GM21381 (cell line): ENCODE results near the gene RHOXF2.
"Not testable (repeated sequence)": the region's sequence is repeated elsewhere in the genome, so short reads cannot be mapped to it uniquely, and the experiment has no call there.

Experiments used
- ATAC-seq: cut with Tn5 transposase; IDR thresholded peaks from one replicate; pipeline ENCODE4 v1.9.1; 2021; ENCODE audit warnings: mild to moderate bottlenecking, moderate library complexity; ENCODE audit not compliant: unreplicated experiment

Gene RHOXF2, protein sequence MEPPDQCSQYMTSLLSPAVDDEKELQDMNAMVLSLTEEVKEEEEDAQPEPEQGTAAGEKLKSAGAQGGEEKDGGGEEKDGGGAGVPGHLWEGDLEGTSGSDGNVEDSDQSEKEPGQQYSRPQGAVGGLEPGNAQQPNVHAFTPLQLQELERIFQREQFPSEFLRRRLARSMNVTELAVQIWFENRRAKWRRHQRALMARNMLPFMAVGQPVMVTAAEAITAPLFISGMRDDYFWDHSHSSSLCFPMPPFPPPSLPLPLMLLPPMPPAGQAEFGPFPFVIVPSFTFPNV

DNA sequence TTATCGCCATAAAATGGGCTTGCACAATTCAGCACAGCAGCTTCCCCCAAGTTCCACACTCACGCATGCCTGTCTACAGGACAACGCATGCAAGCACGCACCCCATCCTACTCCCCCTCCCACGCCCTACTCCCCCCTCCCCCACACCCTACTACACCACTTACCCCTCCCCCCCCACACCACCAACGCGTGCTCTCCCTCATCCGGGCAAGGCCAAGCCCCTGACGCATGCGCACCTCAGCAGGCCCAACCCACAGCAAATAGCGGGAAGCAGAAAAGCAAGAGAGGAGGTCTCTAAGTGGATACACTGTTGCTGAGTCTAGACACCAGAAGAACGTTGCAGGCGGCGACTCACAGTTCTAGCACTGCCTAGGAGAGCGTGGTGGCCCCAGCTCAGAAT lies at the start of gene RHOXF2:
Gene RHOXF2 (plus strand): TSS at position 301 of the 400 bp plus-strand sequence. CDS start 138 bp downstream, outside the sequence.
- ATAC-seq, result not testable (repeated sequence)

GRCh38 chrX:120109378-120109777 lies 49.0 kb upstream of the RHOXF2 start:
- ATAC-seq, result no peak

GRCh38 chrX:120111611-120112010 lies 46.8 kb upstream of the RHOXF2 start:
- no peak for ATAC-seq

GRCh38 chrX:120115438-120115963 lies 42.9 kb upstream of the RHOXF2 start, which contains the start of gene RHOXF1:
RHOXF1 (minus strand) TSS chrX:120115913; CDS start chrX:120115862, 51 bp downstream.
- ATAC-seq, result no peak

GRCh38 chrX:120120223-120120622 lies 38.2 kb upstream of the RHOXF2 start:
- no peak for ATAC-seq

DNA sequence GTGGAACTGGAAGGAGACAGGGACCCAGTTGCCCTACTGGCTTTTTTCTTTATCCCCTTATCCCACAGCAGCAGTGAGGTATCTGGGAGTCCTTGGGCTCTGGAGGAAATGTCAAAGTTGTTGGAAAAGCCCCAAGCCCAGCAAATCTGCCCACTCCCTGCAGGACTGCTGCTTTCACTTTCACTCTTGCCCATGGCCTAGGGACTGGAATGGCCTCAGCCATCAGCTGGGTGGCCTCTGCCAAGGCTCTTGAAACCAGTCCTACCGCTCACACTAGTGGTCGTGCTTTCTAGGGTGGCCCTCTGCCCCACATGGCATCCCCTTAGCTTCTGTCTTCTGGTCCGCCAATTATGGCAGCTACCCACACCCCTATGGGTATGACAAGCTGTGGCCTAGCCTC lies 33.0 kb upstream of the RHOXF2 start:
- no peak for ATAC-seq

- ATAC-seq, result not testable (repeated sequence)
These were observed 30.0 kb upstream of the RHOXF2 start for GRCh38 chrX:120128306-120128846.

- ATAC-seq, result no peak
These were observed 22.3 kb upstream of the RHOXF2 start for GRCh38 chrX:120136128-120136527.

GRCh38 chrX:120136840-120137239 lies 21.6 kb upstream of the RHOXF2 start:
- no peak for ATAC-seq

- ATAC-seq, result no peak
These were observed 21.0 kb upstream of the RHOXF2 start for GRCh38 chrX:120137439-120137838.

GRCh38 chrX:120140293-120140981 lies 18.0 kb upstream of the RHOXF2 start:
- ATAC-seq, result no peak

DNA sequence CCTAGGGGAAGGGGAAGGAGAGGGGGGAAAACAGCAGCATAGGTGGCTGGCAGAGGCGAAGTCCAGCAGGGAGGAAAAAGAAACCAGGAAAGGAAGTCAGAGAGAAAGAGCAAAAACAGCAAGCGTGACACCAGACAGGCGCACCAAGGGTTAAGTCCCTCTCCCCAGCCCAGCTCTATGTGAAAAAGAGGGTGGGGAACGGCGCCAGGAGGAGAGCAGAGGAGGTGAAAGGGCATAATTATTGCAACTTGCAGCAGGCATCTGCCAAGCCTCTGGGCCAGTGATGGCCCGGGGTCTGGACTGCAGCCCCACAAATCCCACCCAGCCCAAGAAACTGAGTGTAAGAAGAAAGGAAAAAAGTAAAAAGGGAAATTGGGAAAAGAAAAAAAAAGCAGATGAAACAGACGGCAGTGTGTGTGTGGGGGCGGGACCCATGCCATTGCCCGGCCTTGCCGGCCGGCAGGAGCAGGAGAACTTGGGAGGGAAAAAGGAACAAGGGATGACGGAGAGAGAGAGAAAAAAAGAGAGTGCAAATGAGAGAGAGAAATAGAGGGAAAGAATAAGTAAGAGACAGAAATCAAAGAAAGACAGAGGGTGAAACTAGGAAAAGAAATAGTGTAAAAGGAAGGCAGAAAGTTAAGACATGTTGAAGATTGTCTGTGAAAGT lies 14.1 kb upstream of the RHOXF2 start:
- no peak for ATAC-seq

DNA sequence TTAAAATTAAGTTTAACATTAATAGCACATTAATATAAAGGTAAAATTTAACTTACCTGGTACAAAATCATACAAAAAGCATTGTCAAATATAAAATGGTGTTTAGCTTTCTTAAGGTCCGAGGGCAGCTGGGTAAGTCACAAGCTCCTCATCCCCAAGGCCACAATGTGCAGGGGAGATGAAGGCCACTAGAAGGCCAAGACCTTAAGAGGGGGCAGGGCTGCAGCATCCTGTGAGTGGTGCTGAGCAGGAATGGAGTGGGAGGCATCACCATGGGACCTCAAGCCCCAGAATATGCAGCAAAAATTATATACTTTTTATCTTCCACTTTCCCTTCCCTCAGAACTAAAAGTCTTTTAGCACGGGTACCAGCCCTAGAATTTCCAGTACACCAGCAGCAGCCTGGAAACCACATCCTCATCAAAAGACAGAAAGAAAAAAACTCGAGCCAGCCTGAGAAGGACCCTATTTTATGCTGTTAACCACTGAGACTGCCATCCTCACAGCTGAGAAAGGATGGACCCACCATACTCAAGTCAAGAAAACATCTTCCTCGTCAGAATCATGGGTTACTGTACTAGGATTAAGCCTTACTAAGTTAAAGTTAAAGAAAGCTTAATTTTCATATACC lies 13.0 kb upstream of the RHOXF2 start:
- no peak for ATAC-seq

DNA sequence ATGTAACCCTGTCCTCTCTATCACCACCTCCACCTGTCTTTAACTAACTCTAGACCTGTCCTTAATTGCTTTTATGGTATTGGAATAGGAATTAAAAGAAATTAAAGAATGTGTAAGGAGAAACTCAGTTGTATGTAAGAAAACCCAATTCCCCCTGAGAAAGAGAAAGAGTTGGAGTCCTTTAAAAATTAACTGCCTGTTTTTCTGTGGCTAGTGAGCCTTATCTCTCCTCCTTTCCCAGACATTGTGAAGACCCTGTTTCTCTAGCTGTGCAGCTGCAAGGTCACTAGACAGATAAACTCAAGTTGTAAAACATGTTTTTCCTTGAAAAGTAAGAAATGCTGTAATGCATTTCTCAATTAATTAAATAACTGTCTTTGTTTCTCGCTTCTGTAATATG lies 12.1 kb upstream of the RHOXF2 start:
- not testable (repeated sequence) for ATAC-seq

DNA sequence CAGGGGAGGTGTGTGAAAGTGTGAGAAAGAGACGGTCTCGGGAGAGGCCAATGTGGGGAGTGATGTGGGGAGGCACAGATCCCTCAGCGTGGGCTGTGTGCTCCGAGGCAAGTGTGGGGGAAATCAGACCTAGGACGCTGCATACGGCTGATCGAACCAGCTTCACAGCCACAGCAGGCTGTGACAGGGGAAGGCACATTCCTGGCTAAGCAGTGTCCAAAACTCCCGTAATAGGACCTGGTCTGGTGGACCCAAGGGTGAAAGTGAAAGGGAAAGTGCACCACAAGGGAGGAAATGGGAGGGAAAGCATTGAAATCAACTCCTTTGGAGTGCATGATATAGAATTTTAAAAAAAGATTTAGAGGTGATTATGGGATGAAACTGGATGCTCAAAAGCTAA lies 10.9 kb upstream of the RHOXF2 start:
- no peak for ATAC-seq

DNA sequence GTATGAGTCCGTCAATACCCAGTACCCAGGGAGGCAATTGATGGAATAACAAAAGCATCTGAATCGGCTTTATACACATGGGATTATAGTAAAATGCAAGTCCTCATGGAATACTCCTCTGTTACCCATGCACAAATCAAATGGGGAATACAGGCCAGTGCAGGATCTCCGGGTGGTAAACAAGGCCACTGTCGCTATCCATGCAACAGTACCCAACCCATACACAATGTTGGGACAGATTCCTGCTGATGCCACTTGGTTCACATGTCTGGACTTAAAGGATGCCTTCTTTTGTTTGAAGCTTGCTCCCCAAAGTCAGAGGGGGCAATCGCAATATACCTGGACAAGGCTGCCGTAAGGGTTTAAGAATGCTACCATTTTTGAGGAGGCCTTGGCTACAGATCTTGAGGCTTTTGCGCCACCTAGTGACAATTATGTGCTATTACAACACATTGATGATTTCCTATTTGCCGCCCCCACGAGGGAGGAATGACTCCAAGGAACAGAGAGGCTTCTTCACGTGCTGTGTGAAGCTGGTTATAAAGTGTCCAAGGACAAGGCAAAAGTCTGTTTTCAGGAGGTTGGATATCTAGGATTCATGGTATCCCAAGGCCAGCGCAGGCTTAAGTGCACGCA lies 8.2 kb upstream of the RHOXF2 start:
- ATAC-seq, result not testable (repeated sequence)

GRCh38 chrX:120159086-120159485 lies 673 bp downstream of the RHOXF2 start:
- not testable (repeated sequence) for ATAC-seq

- not testable (repeated sequence) for ATAC-seq
These were observed 34.8 kb downstream of the RHOXF2 start for GRCh38 chrX:120193254-120193653.

DNA sequence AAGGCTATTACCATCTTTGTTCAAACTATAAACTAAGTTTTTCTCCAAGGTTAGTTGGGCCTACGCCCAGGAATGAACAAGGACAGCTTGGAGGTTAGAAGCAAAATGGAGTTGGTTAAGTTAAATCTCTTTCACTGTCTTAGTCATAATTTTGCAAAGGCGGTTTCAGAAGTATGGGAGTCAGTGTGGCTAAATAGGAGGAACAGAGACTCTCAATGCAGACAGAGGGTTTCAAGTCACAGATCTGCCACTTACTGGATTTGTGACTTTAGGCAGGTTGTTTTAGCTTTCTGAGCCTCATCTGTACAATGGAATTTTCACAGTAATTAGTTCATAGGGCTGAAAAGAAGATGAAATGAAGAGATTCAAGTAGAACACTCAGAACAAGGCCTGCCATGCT lies 35.3 kb downstream of the RHOXF2 start:
- peak; percentile 58 for ATAC-seq

DNA sequence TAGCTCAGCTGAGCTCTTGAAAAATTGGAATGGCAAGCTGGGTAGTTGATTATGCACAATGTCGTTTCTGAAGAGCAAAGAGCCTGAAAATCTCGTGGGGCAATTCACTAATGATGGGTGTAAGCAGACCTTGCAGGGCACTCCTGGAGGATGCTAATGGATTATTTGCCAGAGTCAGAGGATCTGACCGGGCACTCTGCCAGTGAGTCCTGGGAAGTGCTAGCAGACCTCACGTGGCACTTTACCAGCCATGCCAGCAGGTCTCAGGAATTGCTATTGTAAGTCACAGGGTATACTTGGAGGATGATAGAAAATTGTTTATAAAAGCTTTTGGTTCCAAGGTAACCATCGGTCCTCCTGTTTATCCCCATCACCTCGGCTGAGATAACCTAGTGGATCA lies 37.4 kb downstream of the RHOXF2 start:
- ATAC-seq, result not testable (repeated sequence)
